Embryonic facial prominence (tissue), 1 donor: ENCODE measurements around the gene DUX4.
"Not testable (repeated sequence)": the region's sequence is repeated elsewhere in the genome, so short reads cannot be mapped to it uniquely, and the experiment has no call there.

Source experiments
- DNase-seq: peaks from one replicate; pipeline ENCODE4 v3.0.0-alpha.2; 2016; ENCODE audit errors: extremely low spot score

Gene DUX4

GRCh38 chr4:190173428-190173827 lies at the start of gene DUX4:
Gene DUX4 (plus strand): TSS chr4:190173774. CDS start chr4:190173774, 0 bp downstream.
- DNase-seq = not testable (repeated sequence)

GRCh38 chr4:190175436-190175835 lies 1.9 kb downstream of the DUX4 start:
- DNase-seq = not testable (repeated sequence)

- not testable (repeated sequence) for DNase-seq
These were observed 4.4 kb downstream of the DUX4 start for GRCh38 chr4:190177727-190178605.

- DNase-seq = not testable (repeated sequence)
These were observed 5.0 kb downstream of the DUX4 start for GRCh38 chr4:190178606-190178990.

- not testable (repeated sequence) for DNase-seq
These were observed 5.6 kb downstream of the DUX4 start for GRCh38 chr4:190179030-190179739.

GRCh38 chr4:190179740-190180094 lies 6.1 kb downstream of the DUX4 start:
- not testable (repeated sequence) for DNase-seq

- not testable (repeated sequence) for DNase-seq
These were observed 7.4 kb downstream of the DUX4 start for GRCh38 chr4:190180947-190181346.

- not testable (repeated sequence) for DNase-seq
These were observed 8.0 kb downstream of the DUX4 start for GRCh38 chr4:190181481-190182100.

GRCh38 chr4:190203510-190203909 lies 29.9 kb downstream of the DUX4 start:
- DNase-seq = not testable (repeated sequence)
